ENCODE measurements around the gene F12.

DNA sequence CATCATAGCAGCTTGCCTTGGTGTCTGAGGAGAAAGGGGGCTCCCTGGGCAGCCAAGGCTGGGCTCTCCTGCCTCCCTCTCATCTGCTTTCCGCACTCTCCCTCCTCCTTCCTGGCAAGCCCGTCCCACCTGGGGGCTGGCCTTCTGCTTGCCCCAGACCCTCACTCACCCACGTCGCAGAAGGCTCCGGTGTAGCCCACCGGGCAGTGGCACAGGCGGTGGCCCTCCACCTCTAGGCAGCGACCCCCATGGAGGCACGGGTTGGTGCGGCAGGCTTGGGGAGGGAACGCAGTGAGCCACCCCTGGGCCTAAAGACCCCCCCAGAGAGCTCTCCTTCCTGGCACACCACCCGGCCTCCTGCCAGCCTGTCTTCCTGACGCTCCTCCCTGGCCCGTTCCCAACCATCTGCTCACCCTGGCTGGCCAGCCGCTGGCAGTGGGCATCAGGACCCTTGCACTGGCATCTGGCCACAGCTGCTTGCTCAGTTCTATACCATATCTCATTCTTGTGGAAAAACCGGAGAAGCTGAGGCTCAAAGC is 4.7 kb downstream of the F12 start:
- TF ChIP-seq CTCF (IDR thresholded peaks at IDR 0.05), result no peak
- no peak for TF ChIP-seq POLR2AphosphoS5 (IDR thresholded peaks at IDR 0.05)
- no peak for TF ChIP-seq POLR2A (IDR thresholded peaks at IDR 0.05)
- TF ChIP-seq EP300 (IDR thresholded peaks at IDR 0.05), result no peak
